Stimulated activated naive CD8-positive, alpha-beta T cell treated with anti-CD3 and anti-CD28 coated beads, Interleukin-15, amount 100 ng/mL, for 72 hours (primary cell): Measurements from ENCODE around the gene TEX55.
"Not testable (repeated sequence)": the region's sequence is repeated elsewhere in the genome, so short reads cannot be mapped to it uniquely, and the experiment has no call there.

ENCODE experiments used
- ATAC-seq: fragments of 150-1000 bp; cut with Tn5 transposase; 2 replicates; pipeline ENCODE4 v1.10.0; 2021; ENCODE audit warnings: mild to moderate bottlenecking, moderate library complexity
- DNase-seq, 2 donors: peaks; one replicate each; pipeline ENCODE4 v3.0.0; 2021 to 2022
- H3K27ac Mint-ChIP-seq, 2 donors: one replicate each; pipeline ENCODE4 v1.8.0; 2022; ENCODE audit warnings: mild to moderate bottlenecking in 2 of 2, mixed read lengths in 2 of 2, moderate library complexity in 2 of 2
- H3K27me3 Mint-ChIP-seq: one replicate; pipeline ENCODE4 v1.8.0; 2022; ENCODE audit warnings: mixed read lengths
- H3K4me1 Mint-ChIP-seq: one replicate; pipeline ENCODE4 v1.8.0; 2022; ENCODE audit warnings: mild to moderate bottlenecking, mixed read lengths
- H3K4me3 Mint-ChIP-seq, 2 donors: one replicate each; pipeline ENCODE4 v1.8.0; 2022; ENCODE audit warnings: mild to moderate bottlenecking in 2 of 2, mixed read lengths in 2 of 2, moderate library complexity in 1 of 2
- H3K9me3 Mint-ChIP-seq, 2 donors: one replicate each; pipeline ENCODE4 v1.8.0; 2022; ENCODE audit warnings: mixed read lengths in 2 of 2

TEX55 gene

DNA sequence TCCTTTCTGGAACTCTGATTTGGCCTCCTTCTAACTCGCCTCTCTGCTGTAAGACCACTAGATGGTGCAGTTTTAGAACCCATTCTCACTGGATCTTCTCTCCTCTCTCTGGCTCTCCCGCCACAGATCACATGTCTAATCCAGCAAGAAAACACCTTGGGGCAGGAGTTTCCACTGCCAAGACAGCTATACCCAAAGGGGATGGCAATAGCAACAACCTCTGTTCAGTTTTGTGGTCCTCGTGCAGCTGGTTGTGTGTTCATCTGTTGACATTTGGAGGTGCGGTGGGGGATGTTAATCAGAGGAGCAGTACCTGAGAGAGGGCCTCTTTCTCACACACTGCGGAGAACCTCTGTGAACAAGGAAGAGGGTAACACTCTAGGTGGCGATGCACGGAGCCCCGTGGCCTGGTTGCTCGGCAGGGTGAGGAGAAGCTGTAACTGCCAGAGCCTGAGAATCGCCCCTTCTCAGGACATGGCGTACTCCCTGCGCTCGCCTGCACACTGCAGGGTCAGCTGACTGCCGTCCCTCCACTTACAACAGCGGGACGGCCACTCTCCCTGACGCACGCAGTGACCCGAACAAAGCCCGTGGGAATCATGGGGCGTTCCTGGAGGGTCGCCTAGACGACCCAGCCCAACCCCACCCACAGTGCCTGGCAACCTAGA lies at the start of gene TEX55:
Gene TEX55 (plus strand): TSS at position 666 of the 668 bp plus-strand sequence. CDS start 25 bp downstream, outside the sequence.
- ATAC-seq (peak; percentile 72), DNase-seq (no peak)
- Mint-ChIP-seq H3K27me3 (no peaks in the 10 kb centered on the region), H3K4me3 (no peak within 1 kb of the TSS), H3K4me1 (no peaks in the 10 kb centered on the region), H3K9me3 (no peaks in the 10 kb centered on the region), H3K27ac (peak within 1 kb of the TSS in 1 of 2 donors; percentile 6)

DNA sequence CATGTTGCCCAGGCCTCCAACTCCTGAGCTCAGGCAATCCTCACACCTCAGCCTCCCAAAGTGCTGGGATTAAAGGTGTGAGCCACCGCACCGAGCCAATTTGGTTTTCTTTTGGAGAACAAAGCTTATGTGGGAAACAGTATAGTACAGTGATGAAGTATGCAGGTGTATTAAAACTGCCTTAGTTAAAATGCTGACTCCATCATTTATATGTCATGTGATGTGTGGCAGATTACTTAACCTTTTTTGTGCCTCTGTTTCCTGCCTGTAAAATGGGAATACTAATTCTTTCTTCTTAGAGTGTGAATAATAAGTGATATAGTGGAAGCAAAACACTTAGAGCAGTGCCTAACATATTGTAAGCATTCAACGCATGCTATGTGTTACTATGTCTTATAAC lies 48.0 kb upstream of the TEX55 start:
- Mint-ChIP-seq H3K27ac (no peak overlapping the region), H3K27me3 (no peaks in the 10 kb centered on the region), H3K4me1 (no peaks in the 10 kb centered on the region), H3K9me3 (no peaks in the 10 kb centered on the region), H3K4me3 (no peak overlapping the region)
- ATAC-seq (no peak), DNase-seq (no peak)

- Mint-ChIP-seq H3K27me3 (no peaks in the 10 kb centered on the region), H3K9me3 (no peaks in the 10 kb centered on the region), H3K27ac (no peak overlapping the region), H3K4me3 (no peak overlapping the region), H3K4me1 (no peaks in the 10 kb centered on the region)
- ATAC-seq (no peak), DNase-seq (no peak)
Measured at GRCh38 chr3:119098619-119099222, 47.2 kb upstream of the TEX55 start.

DNA sequence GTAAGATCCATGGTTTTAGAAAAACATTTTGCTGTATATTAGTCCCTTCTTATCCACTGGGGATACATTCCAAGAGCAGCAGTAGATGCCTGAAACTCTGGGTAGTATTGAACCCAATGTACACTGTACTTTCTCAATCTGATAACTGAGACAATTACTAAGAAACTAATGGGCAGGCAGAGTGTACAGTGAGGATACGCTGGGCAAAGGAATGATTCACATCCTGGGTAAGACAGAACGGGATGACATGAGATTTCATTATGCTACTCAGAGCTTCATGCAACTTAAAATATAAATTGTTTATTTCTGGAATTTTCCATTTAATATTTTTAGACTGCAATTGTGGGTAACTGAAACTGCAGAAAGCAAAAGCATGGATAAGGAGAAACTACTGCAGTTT lies 46.2 kb upstream of the TEX55 start:
- Mint-ChIP-seq H3K27me3 (no peaks in the 10 kb centered on the region), H3K27ac (peak overlapping the region in 1 of 2 donors; percentile 13), H3K9me3 (no peaks in the 10 kb centered on the region), H3K4me3 (no peak overlapping the region), H3K4me1 (no peaks in the 10 kb centered on the region)
- DNase-seq, result no peak
- ATAC-seq, result no peak

DNA sequence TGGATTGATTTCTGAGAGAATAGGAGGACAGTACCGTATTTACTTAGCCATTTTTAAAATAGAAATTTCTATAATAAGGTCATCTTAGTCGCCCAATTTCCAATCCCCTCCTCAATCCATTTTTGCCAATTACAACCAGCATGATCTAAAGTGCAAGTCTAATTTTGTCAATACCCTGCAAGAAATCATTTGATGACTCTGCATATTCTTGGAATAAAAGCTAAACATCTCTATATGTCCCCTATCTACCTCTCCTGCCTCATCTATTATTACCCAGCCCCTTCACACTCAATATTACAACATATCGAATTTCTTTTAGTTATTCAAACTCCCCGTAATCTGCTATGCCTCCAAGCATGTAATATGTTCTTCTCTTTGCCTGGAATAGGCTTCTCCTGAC lies 41.9 kb upstream of the TEX55 start:
- H3K9me3 Mint-ChIP-seq, result no peaks in the 10 kb centered on the region
- H3K27me3 Mint-ChIP-seq, result peaks cover 8% of the 10 kb centered on the region
- H3K4me3 Mint-ChIP-seq, result no peak overlapping the region
- ATAC-seq (no peak), DNase-seq (no peak)
- no peak overlapping the region for H3K27ac Mint-ChIP-seq
- no peaks in the 10 kb centered on the region for H3K4me1 Mint-ChIP-seq

GRCh38 chr3:119118330-119118729 lies 27.6 kb upstream of the TEX55 start:
- Mint-ChIP-seq H3K9me3 (peaks cover 19 to 43% of the 10 kb centered on the region in 2 donors), H3K27me3 (peaks cover 22% of the 10 kb centered on the region)
- not testable (repeated sequence) for H3K27ac Mint-ChIP-seq, ATAC-seq, H3K4me3 Mint-ChIP-seq, H3K4me1 Mint-ChIP-seq, DNase-seq

GRCh38 chr3:119120480-119120879 lies 25.5 kb upstream of the TEX55 start:
- H3K27me3 Mint-ChIP-seq, result peaks cover 33% of the 10 kb centered on the region
- H3K4me1 Mint-ChIP-seq, result no peaks in the 10 kb centered on the region
- peaks cover 17 to 39% of the 10 kb centered on the region in 2 donors for H3K9me3 Mint-ChIP-seq
- no peak for DNase-seq
- H3K27ac Mint-ChIP-seq, result no peak overlapping the region
- no peak for ATAC-seq
- no peak overlapping the region for H3K4me3 Mint-ChIP-seq

GRCh38 chr3:119122350-119122749 lies 23.6 kb upstream of the TEX55 start:
- Mint-ChIP-seq H3K9me3 (peaks cover 10 to 31% of the 10 kb centered on the region in 2 donors), H3K4me3 (no peak overlapping the region), H3K27me3 (peaks cover 25% of the 10 kb centered on the region), H3K27ac (no peak overlapping the region), H3K4me1 (no peaks in the 10 kb centered on the region)
- ATAC-seq, result no peak
- no peak for DNase-seq

DNA sequence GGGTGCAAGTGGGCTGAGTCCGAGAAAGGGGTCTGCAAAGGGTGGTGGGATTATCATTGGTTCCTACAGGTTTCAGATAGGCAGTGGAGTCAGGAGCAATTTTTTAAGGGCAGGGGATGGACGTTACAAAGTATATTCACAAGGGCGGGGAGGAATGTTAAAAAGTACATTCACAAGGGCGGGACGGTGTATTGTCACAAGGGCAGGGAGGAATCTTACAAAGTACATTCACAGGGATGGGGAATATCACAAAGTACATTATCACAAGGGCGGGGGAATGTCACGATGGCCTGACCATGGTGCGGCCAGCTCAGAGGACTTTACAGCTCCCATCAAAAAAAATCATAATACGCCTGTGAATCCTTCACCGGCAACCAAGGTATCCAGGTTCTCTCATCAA lies 20.6 kb upstream of the TEX55 start:
- H3K4me1 Mint-ChIP-seq, result no peaks in the 10 kb centered on the region
- no peak overlapping the region for H3K4me3 Mint-ChIP-seq
- H3K27ac Mint-ChIP-seq, result no peak overlapping the region
- H3K9me3 Mint-ChIP-seq, result peaks cover 0 to 2% of the 10 kb centered on the region in 2 donors
- no peak for DNase-seq
- H3K27me3 Mint-ChIP-seq, result peaks cover 13% of the 10 kb centered on the region
- ATAC-seq, result no peak

- Mint-ChIP-seq H3K9me3 (no peaks in the 10 kb centered on the region), H3K27me3 (peaks cover 16% of the 10 kb centered on the region), H3K27ac (no peak overlapping the region), H3K4me1 (no peaks in the 10 kb centered on the region), H3K4me3 (no peak overlapping the region)
- no peak for DNase-seq
- no peak for ATAC-seq
Measured at GRCh38 chr3:119125742-119126504, 20.0 kb upstream of the TEX55 start.

GRCh38 chr3:119130291-119130690 lies 15.7 kb upstream of the TEX55 start:
- not testable (repeated sequence) for ATAC-seq, H3K9me3 Mint-ChIP-seq, H3K4me3 Mint-ChIP-seq, H3K27ac Mint-ChIP-seq, DNase-seq, H3K4me1 Mint-ChIP-seq
- peaks cover 34% of the 10 kb centered on the region for H3K27me3 Mint-ChIP-seq

- peaks cover 34% of the 10 kb centered on the region for H3K27me3 Mint-ChIP-seq
- not testable (repeated sequence) for H3K27ac Mint-ChIP-seq, H3K9me3 Mint-ChIP-seq, ATAC-seq, DNase-seq, H3K4me3 Mint-ChIP-seq, H3K4me1 Mint-ChIP-seq
Measured at GRCh38 chr3:119132291-119132690, 13.7 kb upstream of the TEX55 start.

GRCh38 chr3:119139360-119139759 lies 6.6 kb upstream of the TEX55 start:
- not testable (repeated sequence) for ATAC-seq, H3K27me3 Mint-ChIP-seq, H3K4me3 Mint-ChIP-seq

GRCh38 chr3:119140466-119140865 lies 5.5 kb upstream of the TEX55 start:
- no peaks in the 10 kb centered on the region for H3K27me3 Mint-ChIP-seq

More at GRCh38 chr3:119139360-119139759, 6.6 kb upstream of the TEX55 start:
- H3K27ac Mint-ChIP-seq, H3K9me3 Mint-ChIP-seq, DNase-seq, H3K4me1 Mint-ChIP-seq: not testable (repeated sequence)

DNA sequence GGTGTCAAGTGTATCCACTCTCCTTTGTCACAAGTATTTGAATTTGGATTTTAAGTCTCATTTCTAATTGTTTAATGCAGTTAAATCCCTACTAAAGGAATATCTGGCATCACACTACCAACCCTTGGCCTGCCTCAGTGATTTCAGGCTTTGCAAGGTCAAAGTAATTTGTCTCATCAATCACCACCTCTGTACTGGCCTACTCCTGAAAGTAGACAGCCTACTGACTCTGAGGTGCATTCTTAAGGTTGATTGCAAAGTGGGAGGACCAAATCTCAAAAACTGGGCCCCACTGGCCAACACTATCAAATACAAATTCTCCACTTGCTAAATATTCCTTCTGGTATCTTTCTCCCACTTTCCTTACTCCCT lies 851 bp upstream of the TEX55 start:
- Mint-ChIP-seq H3K9me3 (no peaks in the 10 kb centered on the region), H3K27ac (no peak overlapping the region), H3K4me3 (no peak overlapping the region), H3K4me1 (no peaks in the 10 kb centered on the region), H3K27me3 (no peaks in the 10 kb centered on the region)
- DNase-seq (no peak), ATAC-seq (peak; percentile 54)

More at GRCh38 chr3:119140466-119140865, 5.5 kb upstream of the TEX55 start:
- Mint-ChIP-seq H3K4me1 (no peaks in the 10 kb centered on the region), H3K27ac (no peak overlapping the region), H3K4me3 (no peak overlapping the region), H3K9me3 (no peaks in the 10 kb centered on the region)
- ATAC-seq (no peak), DNase-seq (no peak)
